ENCODE data around the gene RBM28.

DNA sequence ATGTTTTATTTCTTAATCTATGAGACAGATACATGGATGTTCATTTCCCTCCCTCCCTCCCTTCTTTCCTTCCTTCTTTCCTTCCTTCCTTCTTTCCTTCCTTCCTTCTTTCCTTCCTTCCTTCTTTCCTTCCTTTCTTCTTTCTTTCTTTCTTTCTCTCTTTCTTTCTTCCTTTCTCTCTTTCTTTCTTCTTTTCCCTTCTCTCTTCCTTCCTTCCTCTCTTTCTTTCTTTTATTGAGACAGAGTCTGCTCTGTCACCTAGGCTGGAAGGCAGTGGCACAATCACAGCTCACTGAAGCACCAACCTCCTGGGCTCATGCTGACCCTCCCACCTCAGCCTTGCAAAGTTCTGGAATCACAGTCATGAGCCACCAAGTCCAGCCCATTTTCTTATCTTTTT is 23.3 kb upstream of the RBM28 start:
- TF ChIP-seq, protein P1, sequence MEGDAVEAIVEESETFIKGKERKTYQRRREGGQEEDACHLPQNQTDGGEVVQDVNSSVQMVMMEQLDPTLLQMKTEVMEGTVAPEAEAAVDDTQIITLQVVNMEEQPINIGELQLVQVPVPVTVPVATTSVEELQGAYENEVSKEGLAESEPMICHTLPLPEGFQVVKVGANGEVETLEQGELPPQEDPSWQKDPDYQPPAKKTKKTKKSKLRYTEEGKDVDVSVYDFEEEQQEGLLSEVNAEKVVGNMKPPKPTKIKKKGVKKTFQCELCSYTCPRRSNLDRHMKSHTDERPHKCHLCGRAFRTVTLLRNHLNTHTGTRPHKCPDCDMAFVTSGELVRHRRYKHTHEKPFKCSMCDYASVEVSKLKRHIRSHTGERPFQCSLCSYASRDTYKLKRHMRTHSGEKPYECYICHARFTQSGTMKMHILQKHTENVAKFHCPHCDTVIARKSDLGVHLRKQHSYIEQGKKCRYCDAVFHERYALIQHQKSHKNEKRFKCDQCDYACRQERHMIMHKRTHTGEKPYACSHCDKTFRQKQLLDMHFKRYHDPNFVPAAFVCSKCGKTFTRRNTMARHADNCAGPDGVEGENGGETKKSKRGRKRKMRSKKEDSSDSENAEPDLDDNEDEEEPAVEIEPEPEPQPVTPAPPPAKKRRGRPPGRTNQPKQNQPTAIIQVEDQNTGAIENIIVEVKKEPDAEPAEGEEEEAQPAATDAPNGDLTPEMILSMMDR (conservative IDR thresholded peaks at IDR 0.05; ENCODE audit: low read depth, low read length): no peak
- TF ChIP-seq EZH2 (IDR thresholded peaks at IDR 0.05; ENCODE audit: borderline replicate concordance, low read depth, low read length, poor library complexity, severe bottlenecking): no peak

Data from A673 (cell line).